Panc1 (cell line): ENCODE data around the gene KIF5B. TPM values are rescaled to one million over a fixed set of nuclear protein-coding genes. Genes with fewer than 3 reads are reported as not detected.

ENCODE experiments used
- ATAC-seq: fragments of 200-7000 bp; cut with Tn5 transposase; 2 replicates; pipeline ENCODE4 v1.9.1; 2020; ENCODE audit warnings: mild to moderate bottlenecking, moderate library complexity
- BruUV-seq: library from RNA; stranded (reverse); fragments of 400-500 nt; replicated peaks from 2 replicates; lab custom pipeline; 2021; lab: Mats Ljungman, UMichigan
- CTCF ChIA-PET: fragments of 300-600 bp; sonication (Branson Sonifier 250); formaldehyde crosslinking; loops from one replicate; lab custom pipeline; 2022; ENCODE audit warnings: antibody characterized with exemption; lab: Charles Lee
- POLR2A ChIA-PET: fragments of 300-600 bp; sonication (Branson Sonifier 250); formaldehyde crosslinking; loops from one replicate; lab custom pipeline; 2022; ENCODE audit warnings: antibody characterized with exemption; lab: Charles Lee
- DNase-seq: peaks from one replicate; pipeline ENCODE4 v3.0.0-alpha.2; 2010; ENCODE audit warnings: low read depth, low spot score
- H3K27ac ChIP-seq: 2 replicates; pipeline ENCODE4 v1.5.1; 2011; ENCODE audit warnings: mild to moderate bottlenecking, low read length, inconsistent platforms
- H3K27me3 ChIP-seq: fragments of 200-500 bp; sonication (Bioruptor generic); 2 replicates; pipeline ENCODE4 v1.6.0; 2014; ENCODE audit warnings: low read length, inconsistent platforms; ENCODE audit not compliant: control insufficient read depth, insufficient read depth
- H3K36me3 ChIP-seq: fragments of 200-500 bp; sonication (Bioruptor generic); 2 replicates; pipeline ENCODE4 v1.5.1; 2014; ENCODE audit warnings: inconsistent platforms, mild to moderate bottlenecking, low read length, moderate library complexity; ENCODE audit not compliant: control insufficient read depth, insufficient read depth
- H3K4me1 ChIP-seq: 2 replicates; pipeline ENCODE4 v1.5.1; 2011; ENCODE audit warnings: inconsistent platforms, mild to moderate bottlenecking, low read length, moderate library complexity; ENCODE audit not compliant: control insufficient read depth, insufficient read depth
- H3K4me3 ChIP-seq, 2 experiments: 2 replicates each; pipeline ENCODE4 v1.5.1; 2011 to 2012; ENCODE audit warnings: low read depth in 2 of 2, low read length in 2 of 2, mild to moderate bottlenecking in 2 of 2, inconsistent platforms in 1 of 2, moderate library complexity in 1 of 2
- H3K9me3 ChIP-seq: fragments of 200-500 bp; sonication (Bioruptor generic); 2 replicates; pipeline ENCODE4 v1.5.1; 2014; ENCODE audit warnings: low read depth, mild to moderate bottlenecking, inconsistent platforms, low read length, moderate library complexity; ENCODE audit not compliant: control insufficient read depth, insufficient read depth
- CTCF ChIP-seq: fragments of 450-650 bp; IDR thresholded peaks from 2 replicates; pipeline ENCODE4 v1.5.1; 2017; ENCODE audit warnings: mild to moderate bottlenecking
- POLR2AphosphoS5 ChIP-seq: IDR thresholded peaks from 2 replicates; pipeline ENCODE4 v1.6.1; 2012; ENCODE audit warnings: mild to moderate bottlenecking, low read depth, low read length, moderate library complexity
- SIN3A ChIP-seq: IDR thresholded peaks from 2 replicates; pipeline ENCODE4 v1.6.1; 2012; ENCODE audit warnings: low read depth, mild to moderate bottlenecking, low read length, moderate library complexity, borderline replicate concordance; ENCODE audit not compliant: insufficient read depth
- TCF7L2 ChIP-seq: IDR thresholded peaks from 2 replicates; pipeline ENCODE4 v1.6.1; 2011; ENCODE audit warnings: mild to moderate bottlenecking, low read depth, low read length, inconsistent platforms
- in situ Hi-C: cut with HindIII; loops from 2 replicates; pipeline ENCODE4 v1.10.0; 2016; ENCODE audit warnings: low sequenced_read_pairs, low pct_unique_long_range_greater_than_20kb
- intact Hi-C: fragments of 100-400 bp; cut with micrococcal nuclease; formaldehyde crosslinking; loops from one replicate; pipeline ENCODE4 v1.10.0; 2022; ENCODE audit not compliant: unreplicated experiment
- total RNA-seq: library from RNA; stranded (reverse); gene quantifications from one replicate; pipeline ENCODE4 v1.2.1, GENCODE V29; 2021; ENCODE audit not compliant: unreplicated experiment
- TF ChIP-seq, protein P1 (sequence below), 2 experiments: IDR thresholded peaks; 2 replicates each; pipeline ENCODE4 v1.6.1; 2011 to 2012; ENCODE audit warnings: low read depth in 2 of 2, control low read depth in 1 of 2, low read length in 1 of 2, mild to moderate bottlenecking in 1 of 2, moderate library complexity in 1 of 2; ENCODE audit not compliant: insufficient read depth in 1 of 2

Gene KIF5B
- total RNA-seq, 1 experiment from 2014 or later, result 89.9 TPM

DNA sequence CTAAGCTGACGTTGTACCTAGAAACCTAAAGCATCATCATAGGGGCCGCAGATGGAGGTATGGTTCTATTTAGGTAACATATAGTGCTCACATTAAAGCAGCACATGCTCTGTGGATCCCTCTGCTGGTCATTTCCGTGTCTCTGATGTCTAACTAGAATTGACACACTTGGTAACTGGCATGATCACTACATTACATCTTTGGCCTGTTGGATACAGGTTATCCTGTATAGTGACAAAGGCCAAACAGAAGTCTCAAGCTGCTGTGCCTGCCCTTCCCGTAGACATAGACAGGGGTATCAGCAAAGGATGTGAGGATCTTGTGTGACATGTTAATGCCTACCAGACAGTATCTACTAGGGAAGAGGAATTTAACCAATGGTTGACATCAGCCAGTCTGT is 51.2 kb downstream of the KIF5B start:
- Histone ChIP-seq H3K9me3 (no peaks in the 10 kb centered on the region), H3K27me3 (no peaks in the 10 kb centered on the region), H3K4me1 (peaks cover 7% of the 10 kb centered on the region; the same call in 1 of the 2 replicates), H3K27ac (no peak overlapping the region), H3K36me3 (peaks cover 4% of the 10 kb centered on the region; the same call in 1 of the 2 replicates), H3K4me3 (no peak overlapping the region)
- ChIA-PET CTCF (no interaction called here), POLR2A (no interaction called here)
- no TSS peak for BruUV-seq
- in situ Hi-C loops (no loop called here), intact Hi-C loops (no loop called here)
- DNase-seq (peak; percentile 35), ATAC-seq (peak; percentile 82)
- TF ChIP-seq CTCF (peak; percentile 71), SIN3A (no peak)

DNA sequence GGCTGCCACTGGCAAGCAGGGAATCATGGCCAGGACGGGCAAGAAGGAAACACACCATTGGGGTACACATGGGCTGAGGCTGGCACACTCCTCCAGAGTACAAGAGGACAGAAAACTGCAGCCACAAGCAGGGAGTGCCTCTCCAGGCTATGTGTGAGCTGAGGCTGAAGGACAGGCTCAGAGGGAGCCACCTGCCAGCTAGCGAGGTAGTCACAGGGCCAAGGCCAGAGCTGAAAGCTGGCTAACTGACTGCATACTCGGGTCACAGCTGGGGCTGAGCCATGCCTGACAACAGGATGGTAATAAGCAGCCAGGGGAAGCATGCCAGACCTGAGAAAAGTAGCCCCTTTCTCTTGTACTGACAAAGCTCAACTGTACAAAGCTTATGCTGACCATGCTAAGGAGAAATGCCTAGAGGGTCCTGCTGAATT is 52.0 kb downstream of the KIF5B start:
- ChIA-PET POLR2A (interaction anchor here (0.6 kb wide), 1 partner anchor 138 kb away, joined by 3 read pairs; no protein-coding TSS in a partner anchor), CTCF (interaction anchor here (1.0 kb wide), 1 partner anchor 142 kb away, joined by 4 read pairs; no protein-coding TSS in a partner anchor)
- H3K36me3 ChIP-seq, result peaks cover 2% of the 10 kb centered on the region; the same call in 1 of the 2 replicates
- ATAC-seq (peak; percentile 74), DNase-seq (no peak)
- H3K27me3 ChIP-seq, result no peaks in the 10 kb centered on the region
- intact Hi-C loops, result loop anchor here (5.0 kb wide), 1 partner anchor 167 kb away; no protein-coding TSS in a partner anchor
- H3K9me3 ChIP-seq, result no peaks in the 10 kb centered on the region
- no peak overlapping the region for H3K4me3 ChIP-seq
- TF ChIP-seq CTCF, result no peak
- no peak for TF ChIP-seq SIN3A
- TF ChIP-seq, protein P1, sequence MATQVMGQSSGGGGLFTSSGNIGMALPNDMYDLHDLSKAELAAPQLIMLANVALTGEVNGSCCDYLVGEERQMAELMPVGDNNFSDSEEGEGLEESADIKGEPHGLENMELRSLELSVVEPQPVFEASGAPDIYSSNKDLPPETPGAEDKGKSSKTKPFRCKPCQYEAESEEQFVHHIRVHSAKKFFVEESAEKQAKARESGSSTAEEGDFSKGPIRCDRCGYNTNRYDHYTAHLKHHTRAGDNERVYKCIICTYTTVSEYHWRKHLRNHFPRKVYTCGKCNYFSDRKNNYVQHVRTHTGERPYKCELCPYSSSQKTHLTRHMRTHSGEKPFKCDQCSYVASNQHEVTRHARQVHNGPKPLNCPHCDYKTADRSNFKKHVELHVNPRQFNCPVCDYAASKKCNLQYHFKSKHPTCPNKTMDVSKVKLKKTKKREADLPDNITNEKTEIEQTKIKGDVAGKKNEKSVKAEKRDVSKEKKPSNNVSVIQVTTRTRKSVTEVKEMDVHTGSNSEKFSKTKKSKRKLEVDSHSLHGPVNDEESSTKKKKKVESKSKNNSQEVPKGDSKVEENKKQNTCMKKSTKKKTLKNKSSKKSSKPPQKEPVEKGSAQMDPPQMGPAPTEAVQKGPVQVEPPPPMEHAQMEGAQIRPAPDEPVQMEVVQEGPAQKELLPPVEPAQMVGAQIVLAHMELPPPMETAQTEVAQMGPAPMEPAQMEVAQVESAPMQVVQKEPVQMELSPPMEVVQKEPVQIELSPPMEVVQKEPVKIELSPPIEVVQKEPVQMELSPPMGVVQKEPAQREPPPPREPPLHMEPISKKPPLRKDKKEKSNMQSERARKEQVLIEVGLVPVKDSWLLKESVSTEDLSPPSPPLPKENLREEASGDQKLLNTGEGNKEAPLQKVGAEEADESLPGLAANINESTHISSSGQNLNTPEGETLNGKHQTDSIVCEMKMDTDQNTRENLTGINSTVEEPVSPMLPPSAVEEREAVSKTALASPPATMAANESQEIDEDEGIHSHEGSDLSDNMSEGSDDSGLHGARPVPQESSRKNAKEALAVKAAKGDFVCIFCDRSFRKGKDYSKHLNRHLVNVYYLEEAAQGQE (IDR thresholded peaks at IDR 0.05; ENCODE audit: insufficient read depth in 1 of 2, low read depth in 2 of 2, low read length in 1 of 2), result no peak
- TF ChIP-seq TCF7L2, result no peak
- no peak for TF ChIP-seq POLR2AphosphoS5
- no TSS peak for BruUV-seq
- in situ Hi-C loops, result no loop called here
- no peak overlapping the region for H3K27ac ChIP-seq
- peaks cover 7% of the 10 kb centered on the region; the same call in 1 of the 2 replicates for H3K4me1 ChIP-seq
